Fibroblast of skin of right quadriceps (primary cell): ENCODE measurements around the gene CDC42EP4.
A peak's percentile ranks its signal among the peaks of the same experiment; 100 is the strongest.
"Not testable (repeated sequence)": the region's sequence is repeated elsewhere in the genome, so short reads cannot be mapped to it uniquely, and the experiment has no call there.

ENCODE experiments used
- DNase-seq: peaks from one replicate; pipeline ENCODE4 v3.0.0-alpha.2; 2013

The CDC42EP4 gene

DNA sequence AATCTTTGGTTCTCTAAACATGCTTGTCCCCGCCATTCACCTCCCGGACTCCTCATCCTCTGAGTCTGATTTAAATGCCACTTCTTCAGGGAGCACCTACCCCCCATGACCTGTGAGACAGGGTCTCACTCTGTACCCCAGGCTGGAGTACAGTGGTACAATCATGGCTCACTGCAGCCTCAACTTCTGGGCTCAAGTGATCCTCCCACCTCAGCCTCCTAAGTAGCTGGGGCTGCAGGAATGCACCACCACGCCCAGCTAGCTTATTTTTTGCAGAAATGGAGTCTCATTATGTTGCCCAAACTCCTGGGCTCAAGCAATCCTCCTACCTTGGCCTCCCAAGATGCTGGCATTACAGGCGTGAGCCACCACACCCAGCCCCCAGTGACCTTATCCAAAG is 37.3 kb downstream of the CDC42EP4 start:
- DNase-seq = no peak

DNA sequence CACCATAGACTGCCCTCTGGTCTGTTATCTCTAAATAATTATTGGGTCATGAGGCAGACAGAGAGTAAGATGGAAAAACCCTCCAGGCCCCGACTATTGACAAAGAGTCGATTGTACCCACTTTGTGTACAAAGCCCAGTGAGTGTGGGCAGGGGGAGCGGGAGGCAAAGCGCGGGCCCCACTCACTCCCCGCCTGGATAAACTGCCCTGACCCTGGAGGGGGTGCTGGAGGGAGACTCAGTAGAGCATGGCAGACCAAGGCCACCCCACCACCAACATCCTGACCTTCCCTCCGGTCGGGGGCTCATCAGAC is 38.9 kb downstream of the CDC42EP4 start:
- no peak for DNase-seq

DNA sequence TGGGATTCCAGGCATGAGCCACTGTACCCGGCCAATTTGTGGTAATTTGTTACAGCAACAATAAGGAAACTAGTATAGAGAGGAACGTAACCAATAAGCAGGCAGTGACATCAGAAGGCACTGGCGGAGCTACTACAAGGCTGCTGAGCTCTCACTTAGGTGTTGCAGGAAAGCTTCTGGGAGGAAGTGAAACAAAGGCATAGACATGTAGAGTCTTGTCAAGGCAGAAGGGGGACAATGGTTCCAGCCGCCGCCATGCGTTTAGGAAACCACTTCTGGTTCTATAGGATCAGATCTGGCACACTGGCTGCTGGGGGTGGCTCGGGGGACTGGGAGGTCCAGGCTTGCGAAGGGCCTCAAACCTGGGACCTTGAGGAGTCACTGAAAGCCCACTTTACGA is 40.7 kb downstream of the CDC42EP4 start:
- no peak for DNase-seq

DNA sequence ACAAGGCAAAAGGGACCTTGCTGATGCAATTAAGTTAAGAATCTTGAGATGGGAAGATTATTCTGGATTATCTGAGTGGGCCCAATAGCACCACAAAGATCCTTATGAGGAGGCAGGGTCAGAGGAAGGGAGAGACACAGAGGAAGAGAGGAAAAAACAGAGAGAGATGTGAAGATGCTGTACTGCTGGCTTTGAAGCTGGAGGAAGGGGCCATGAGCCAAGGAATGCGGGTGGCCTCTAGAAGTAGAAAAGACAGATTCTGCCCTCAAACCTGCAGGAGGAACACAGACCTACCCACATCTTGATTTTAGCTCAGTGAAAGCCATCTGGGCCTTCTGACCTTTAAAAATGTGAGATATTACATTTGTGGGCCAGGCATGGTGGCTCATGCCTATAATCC is 42.0 kb downstream of the CDC42EP4 start:
- DNase-seq = no peak

DNA sequence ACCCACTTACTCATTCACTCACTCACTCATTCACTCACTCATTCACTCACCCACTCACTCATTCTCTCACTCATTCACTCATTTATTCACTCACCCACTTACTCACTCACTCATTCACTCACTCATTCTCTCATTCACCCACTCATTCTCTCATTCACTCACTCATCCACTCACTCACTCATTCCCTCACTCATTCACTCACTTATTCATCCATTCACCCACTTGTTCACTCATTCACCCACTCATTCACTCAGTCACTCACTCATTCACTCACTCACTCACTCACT is 42.5 kb downstream of the CDC42EP4 start:
- DNase-seq = no peak

DNA sequence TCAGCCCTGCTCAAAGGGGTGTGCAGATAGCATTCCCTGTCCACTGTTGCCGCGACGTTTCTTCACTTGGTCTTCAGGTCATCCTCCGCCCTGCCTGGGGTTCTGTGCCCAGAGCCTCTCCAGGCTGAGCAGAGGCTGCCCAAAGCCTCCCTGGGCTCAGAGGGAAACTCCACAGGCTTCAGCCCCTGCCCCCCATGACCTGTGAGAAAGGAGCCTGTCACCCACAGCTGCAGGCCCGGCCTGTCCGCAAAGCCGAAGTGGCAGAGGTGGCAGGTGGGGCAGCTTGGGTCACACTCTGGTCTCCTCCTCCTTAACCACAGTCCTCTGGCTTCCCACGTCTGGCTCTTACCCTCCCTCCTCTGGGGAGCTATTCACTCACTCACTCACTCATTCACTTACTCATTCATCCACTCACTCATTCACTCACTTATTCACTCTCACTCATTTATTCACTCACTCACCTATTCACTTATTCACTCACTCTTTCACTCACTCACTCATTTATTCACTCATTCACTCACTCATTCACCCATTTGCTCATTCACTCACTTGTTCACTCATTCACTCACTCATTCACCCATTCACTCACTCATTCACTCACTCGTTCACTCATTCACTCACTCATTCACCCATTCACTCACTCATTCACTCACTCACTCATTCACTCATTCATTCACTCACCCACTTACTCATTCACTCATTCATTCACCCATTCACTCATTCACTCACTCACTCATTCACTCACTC is 43.0 kb downstream of the CDC42EP4 start:
- no peak for DNase-seq

DNA sequence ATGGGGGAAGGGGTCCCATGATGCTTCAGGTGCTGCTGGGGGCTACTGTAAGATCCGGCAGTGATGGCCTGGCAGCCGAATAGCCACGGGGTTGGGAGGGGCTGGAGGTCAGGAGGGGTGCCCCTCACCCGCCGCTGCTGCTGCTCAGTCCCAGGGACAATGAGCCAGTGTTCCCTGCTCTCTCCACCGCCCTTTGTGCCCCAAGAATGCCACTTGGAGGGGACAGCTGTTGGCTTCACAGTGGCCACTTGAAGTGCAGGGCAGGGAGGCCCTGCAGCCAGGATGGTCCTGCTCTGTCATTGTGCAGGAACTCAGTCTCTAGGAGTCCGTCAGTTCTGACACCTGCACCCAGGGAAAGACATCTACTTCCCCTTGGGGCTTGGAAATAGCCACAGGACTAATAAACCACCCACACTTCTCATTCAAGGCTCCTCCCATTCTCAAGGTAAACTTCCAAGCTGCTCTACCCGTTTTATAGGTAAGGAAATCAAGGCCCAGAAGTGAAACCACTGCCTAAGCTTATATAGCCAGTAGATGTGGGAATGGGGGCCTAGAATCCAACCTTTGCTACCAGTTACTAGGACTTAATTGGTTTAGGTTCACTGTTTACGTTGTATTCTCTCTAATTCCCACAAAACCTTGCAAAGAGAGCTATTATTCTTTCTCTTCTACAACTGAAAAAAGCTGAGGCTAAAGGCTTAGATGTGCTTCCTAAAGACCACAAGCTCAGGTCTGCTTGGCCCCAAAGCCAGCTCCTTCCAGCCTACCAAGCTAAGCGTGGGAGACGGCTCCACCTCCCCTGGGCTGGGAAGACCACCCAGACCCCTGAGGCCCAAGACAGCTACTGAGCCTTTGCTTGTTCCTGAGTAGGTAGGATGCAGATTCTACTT is 43.9 kb downstream of the CDC42EP4 start:
- DNase-seq = no peak

DNA sequence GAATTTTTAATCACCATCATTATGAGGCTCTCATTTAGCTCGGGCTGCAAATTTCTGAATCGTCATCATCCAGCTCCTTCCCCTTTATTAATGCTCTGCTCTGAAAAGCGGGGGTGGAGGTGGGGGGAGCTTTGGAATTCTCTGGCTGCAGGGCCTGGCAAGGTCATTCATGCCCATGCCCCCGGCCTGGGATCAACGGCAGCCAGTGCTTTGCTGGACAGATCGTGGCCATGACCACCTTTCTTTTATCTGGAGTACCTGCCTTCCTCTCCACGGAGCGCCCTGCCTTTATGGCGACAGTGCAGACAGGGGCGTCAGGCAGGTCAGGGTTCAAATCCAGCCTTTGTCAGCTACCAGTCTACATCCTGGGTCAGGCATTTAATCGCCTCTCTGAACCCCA is 45.0 kb downstream of the CDC42EP4 start:
- DNase-seq = no peak

DNA sequence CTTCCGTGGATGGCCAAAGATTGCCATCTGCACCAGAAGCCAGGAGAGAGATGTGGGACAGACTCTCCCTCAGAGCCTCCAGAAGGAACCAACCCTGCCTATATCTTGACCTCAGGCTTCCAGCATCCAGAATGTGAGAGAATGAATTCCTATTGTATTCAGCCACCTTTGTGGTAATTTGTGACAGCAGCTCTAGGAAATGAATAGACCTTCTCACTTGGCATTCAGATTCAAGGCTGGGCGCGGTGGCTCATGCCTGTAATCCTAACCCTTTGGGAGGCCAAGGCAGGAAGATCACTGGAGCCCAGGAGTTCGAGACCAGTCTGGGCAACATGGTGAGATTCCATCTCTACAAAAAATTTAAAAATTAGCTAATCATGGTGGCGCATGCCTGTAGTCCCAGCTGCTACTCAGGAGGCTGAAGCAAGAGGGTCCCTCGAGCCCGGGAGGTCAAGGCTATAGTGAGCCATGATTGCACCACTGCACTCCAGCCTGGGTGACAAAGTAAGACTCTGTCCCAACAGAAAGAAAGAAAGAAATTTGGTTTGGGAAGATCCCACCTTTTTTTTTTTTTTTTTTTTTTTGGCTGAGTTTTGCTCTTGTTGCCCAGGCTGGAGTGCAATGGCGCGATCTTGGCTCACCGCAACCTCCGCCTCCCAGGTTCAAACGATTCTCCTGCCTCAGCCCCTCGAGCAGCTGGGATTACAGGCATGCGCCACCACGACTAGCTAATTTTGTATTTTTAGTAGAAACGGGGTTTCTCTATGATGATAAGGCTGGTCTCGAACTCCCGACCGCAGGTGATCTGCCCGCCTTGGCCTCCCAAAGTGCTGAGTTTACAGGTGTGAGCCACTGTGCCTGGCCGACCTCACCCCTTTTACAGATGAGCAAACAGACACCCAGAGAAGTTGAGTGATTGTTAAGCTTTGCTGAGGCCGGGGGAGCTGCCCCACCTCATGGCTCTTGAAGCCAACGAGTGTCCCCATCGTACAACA is 45.9 kb downstream of the CDC42EP4 start:
- no peak for DNase-seq

DNA sequence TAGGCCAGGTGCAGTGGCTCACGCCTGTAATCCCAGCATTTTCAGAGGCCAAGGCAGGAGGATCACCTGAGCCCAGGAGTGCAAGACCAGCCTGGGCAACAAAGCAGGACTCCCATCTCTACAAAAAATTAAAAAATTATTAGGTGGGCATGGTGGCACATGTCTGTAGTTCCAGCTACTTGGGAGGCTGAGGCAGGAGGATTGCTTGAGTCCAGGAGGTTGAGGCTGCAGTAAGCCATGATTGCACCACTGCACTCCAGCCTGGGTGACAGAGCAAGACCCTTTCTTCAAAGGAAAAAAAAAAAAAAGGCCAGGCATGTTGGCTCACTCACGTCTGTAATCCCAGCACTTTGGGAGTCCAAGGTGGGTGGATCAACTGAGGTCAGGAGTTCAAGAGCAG is 47.4 kb downstream of the CDC42EP4 start:
- not testable (repeated sequence) for DNase-seq

DNA sequence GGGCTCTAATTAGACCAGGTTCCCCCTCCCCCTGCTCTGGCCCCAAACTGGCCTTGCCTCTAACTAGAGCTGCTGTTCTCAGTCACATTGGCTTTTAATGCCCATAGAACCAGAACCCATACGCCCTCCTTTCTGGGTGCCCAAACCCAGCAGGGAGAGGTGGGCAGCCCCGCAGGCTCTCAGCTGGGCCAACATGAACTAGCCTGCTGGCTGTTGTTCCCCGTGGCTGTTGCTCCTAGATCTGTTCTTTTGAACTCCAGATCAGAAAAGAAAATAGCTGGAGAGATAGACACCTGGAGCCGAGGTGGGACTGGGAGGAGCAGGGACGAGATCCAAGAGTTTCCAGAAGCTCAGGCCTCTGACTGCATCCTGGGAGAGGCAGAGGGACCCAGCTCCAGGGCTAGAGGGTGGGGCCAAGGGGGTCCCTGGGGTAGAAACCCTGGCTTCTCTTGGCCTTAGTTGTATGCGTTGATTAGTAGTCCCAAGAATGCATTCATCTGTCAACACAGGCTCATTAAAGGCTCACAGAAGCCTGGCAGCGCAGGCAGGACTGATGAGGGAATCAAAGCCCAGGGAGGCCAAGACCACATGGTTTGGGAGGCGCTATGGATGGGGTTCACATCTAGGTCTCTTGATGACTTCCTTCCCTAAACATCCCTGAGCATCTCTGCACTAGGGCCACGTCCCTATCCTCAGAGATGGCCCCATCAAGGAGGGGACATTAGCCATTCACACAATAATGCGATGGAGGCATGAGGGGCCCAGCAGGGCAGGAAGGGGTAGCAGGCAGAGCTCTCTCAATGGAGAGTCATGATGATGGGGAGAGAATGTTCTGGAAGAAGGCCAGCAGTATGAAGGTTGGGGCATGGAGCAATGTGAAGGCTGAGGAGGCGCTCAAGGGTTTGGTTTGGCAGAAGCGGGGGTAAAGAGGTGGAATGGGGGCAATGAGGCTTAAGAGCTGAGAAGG is 48.8 kb downstream of the CDC42EP4 start:
- peak; percentile 71 for DNase-seq

DNA sequence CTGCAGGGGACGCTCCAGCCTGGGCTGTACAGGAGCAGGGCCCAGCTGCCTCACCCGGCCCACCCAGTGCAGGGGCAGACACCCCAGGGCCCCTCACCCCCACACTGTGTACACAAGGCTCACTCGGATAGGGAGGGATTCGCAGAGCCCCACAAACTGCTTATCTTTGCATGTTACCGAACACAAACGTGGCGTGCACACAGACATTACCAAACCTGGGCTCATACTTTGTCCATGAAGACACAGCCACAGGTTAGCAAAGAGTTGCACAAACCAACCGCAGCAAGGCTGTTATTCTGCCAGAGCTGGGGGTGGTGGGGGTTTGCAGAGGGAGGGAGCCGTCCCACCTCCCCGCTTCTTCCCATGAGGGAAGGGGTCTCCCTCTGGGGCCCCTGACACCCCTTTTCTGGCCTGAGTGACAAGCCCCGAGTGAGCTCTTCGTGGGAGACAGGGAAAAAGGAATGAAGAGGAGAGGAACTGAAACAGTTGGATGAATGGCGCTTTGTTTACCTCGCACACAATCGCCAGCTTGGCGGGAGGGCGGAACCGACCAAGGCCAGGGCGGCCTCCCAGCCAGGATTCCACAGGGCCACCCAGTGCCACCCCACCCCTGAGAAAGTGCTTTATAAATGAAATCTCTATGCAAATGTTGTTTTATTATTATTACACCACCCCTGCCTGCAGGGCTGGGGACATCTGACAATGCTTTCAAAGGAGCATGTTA is 49.7 kb downstream of the CDC42EP4 start:
- no peak for DNase-seq

DNA sequence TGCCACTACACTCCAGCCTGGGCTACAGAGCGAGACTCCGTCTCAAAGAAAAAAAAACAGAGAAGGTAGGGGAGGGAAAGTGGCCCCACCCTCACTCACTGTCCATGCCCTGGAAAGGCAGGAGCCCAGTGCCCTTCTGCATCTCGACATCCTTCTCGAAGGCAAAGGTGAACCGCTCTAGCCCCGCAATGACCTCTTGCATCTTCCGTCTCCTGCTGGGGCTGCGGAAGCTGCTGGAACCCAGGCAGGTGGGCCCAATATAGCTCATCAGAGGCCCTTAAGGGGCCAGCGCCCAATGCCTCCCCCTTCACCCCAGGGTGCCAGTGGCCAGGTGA is 50.2 kb downstream of the CDC42EP4 start, which contains the start of gene CPSF4L:
Gene CPSF4L (minus strand): TSS at position 264 of the 335 bp plus-strand sequence. CDS start 62 bp downstream, at position 202.
- DNase-seq = no peak

DNA sequence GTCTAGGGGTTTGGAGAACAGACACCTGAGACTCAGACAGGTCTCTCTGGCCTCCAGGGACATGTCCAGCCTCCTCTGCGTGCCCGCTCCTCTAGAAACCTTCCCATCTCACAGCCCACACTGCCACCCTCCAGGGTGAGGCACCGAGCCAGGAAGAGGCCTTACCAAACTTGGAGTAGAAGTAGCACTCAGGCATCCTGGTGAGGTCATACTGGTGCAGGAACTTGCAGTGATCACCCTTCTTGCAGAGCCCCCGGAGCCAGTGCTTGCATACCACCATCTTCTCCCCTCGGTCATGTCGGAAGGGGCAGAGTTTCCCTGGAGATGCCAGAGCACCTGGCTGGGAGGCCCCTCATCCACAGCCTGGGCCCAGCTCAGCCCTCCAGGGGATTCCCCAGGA is 54.3 kb downstream of the CDC42EP4 start:
- DNase-seq = no peak

DNA sequence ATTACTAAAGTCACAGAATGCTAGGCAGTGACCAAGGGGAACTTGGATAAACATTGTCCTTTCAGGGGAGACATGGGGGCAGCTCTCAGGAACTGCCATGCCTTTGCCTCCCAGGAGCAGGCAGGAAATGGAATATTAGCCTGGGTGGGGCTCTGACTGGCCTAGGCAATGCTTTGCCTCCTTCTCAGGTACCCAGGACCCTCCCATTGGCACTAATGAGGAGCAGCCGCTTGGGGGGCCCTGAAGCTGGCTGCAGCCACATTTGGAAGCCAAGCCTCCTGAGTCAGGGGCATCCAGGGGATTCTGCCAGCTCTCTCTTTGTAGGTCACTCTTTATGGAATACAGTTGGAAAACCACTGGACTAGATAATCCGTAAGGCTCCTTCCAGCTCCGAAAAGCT is 55.6 kb downstream of the CDC42EP4 start:
- DNase-seq = no peak

DNA sequence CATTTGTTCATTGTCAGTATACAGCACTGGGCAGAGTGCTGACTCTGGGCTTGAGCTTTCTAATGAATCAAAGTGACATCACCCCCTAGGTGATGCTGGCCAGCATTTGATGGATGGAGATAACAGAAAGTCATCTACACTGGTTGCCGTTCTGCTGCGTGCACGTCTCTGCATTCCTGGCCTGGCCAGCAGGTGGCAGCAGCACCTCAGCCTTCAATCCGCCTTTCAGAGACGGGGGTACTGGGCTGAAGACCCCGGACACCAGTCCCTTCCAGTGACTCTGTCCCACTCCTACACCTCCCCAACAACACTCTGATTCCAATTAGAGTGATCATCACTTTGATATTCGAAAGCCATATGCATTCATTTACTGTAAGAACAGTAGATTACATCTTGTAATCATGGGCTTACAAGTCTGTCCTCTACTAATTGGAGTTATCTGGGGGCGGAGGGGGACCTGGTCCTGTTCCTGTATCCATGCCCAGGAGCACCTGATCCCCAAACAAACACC is 56.1 kb downstream of the CDC42EP4 start:
- peak; percentile 17 for DNase-seq

DNA sequence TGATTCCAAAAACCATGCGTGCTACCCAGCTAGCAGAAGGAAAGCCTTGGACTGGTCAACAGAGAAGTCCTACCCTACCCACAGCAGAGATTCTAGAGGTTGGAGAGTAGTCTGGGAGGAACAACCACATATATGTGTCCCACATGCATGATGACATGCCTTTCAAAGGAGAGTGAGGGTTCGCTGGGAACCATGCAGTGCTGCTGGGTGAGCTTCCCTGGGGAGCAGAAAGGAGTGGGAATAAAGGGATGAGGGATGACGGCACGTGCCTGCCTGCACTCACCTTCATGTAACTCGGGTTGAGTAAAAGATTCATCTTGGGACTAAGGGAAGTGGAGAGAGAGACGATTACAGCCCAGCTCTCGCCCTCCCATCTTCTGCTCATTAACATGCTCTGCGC is 59.9 kb downstream of the CDC42EP4 start:
- DNase-seq = no peak

DNA sequence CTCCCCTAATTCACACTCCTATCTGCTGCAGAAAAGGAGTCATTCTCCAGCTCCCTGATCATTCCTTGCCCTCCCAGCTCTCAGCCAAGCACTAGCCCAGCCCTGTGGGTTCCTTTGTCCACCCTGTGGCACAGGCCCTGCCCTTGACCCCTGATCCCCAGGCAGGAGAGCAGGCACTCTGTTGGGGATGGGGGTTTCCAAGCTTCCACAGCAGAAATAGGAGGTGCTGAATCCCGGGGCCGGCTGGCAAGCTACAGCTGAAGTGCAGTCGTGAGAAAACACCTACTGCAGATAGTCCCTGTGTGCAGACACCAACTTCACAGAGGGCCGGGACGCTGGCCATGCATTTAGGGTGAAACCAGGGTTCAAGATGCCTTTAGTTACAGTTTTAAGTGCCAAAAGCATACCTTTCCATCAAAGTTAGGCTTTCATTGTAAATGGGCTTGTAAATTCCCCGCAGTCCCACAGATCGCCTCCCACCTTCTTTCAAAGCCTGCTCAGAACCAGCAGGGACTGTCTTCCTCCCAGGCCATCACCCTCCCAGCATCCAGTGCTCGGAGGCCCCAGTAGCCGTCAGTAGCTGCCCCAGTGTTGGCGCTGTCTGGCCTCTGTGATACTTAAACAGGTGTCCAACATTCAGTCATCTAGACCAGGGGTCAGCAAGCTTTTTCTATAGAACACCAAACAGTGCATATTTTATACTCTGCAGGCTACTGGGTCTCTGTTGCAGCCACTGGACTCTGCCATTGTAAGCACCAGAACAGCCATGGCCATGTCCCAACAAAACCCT is 60.8 kb downstream of the CDC42EP4 start:
- DNase-seq = no peak

DNA sequence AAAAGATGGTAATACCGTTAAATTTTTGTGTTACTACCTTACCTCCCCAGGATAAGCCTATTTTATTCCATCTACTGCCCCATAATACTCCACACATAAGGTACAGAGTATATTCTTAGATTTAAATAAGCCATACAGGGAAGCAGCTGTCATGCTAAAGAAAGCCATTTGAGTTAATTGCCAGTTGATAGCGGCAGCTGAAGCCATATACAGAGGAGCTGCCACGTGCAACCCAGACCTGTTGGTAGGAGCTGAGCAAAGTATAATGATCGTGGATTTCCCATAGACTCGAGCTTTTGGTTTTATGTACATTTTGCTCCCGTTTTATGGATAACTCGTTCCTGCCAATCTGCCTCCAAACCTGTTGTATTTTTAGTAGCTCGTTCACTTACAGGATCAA is 62.1 kb downstream of the CDC42EP4 start:
- DNase-seq = no peak

DNA sequence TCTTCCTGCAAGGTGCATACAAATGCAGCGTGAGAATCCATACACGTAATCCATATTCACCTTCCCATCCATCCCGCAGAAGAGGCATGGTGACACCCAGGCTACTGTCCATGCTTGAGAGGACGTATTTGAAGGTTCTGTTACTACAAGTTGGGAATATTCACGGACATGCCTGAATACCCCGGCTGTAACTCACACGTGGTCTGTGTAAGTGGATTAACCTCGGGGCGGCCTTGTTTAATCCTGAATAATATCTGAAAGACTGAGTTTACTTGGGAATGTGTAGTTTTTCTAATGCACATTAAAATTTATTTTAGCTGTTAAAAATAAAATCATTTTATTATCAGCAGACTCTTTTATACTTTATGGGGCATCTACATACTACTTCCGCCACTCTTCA is 63.3 kb downstream of the CDC42EP4 start:
- no peak for DNase-seq
